IPS DF 6.9 (cell line): ENCODE measurements around the gene CKAP2.

Experiments used
- DNase-seq: peaks from one replicate; pipeline ENCODE4 v3.0.0-alpha.2; 2013; ENCODE audit warnings: low read depth, low spot score
- H3K27ac ChIP-seq: one replicate; pipeline ENCODE4 v1.5.1; 2013; ENCODE audit warnings: low read length, control low read depth
- H3K27me3 ChIP-seq: 2 replicates; pipeline ENCODE4 v1.6.1; 2013; ENCODE audit warnings: mild to moderate bottlenecking, low read length; ENCODE audit not compliant: control insufficient read depth, insufficient read depth
- H3K36me3 ChIP-seq: 2 replicates; pipeline ENCODE4 v1.6.1; 2013; ENCODE audit warnings: low read length; ENCODE audit not compliant: control insufficient read depth, insufficient read depth
- H3K4me1 ChIP-seq: 2 replicates; pipeline ENCODE4 v1.6.1; 2013; ENCODE audit warnings: low read length; ENCODE audit not compliant: control insufficient read depth, insufficient read depth
- H3K4me3 ChIP-seq: 2 replicates; pipeline ENCODE4 v1.5.1; 2013; ENCODE audit warnings: mild to moderate bottlenecking, low read length
- H3K9me3 ChIP-seq: 2 replicates; pipeline ENCODE4 v1.6.1; 2013; ENCODE audit warnings: low read length, inconsistent platforms; ENCODE audit not compliant: control insufficient read depth, insufficient read depth
- WGBS: extraction: QIAGEN DNeasy Blood & Tissue Kit; methylation state at CpG from one replicate; pipeline ENCODE4 v1.1.7; 2013; ENCODE audit warnings: mixed read lengths, missing lambda C conversion rate; ENCODE audit not compliant: insufficient read length, insufficient coverage; 5-methylcytosine and 5-hydroxymethylcytosine counted together

CKAP2 gene

DNA sequence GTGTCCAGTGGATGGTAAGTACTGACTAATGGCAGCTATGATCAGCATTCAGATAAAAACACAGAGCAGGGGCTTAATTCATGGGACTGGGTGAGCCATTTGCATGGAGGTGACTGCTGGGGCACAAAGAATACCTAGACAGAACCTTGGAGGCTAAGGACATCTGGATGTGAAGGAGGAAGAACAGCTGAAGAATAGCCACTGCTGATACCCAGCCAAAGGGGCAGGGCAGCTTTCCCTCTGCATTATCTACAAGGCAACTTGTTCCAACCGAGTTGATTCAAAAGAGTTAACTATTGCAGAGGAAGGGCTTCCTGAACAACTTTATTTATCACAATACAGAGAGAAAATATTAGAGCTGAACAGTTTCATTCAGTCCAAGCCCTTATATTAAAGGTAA is 36.2 kb upstream of the CKAP2 start:
- H3K36me3 ChIP-seq, result no peaks in the 10 kb centered on the region; the same call in 1 of the 2 replicates
- H3K4me1 ChIP-seq, result no peaks in the 10 kb centered on the region
- H3K27ac ChIP-seq, result no peak overlapping the region
- no CpG with 5 or more reads among the region's 1 CpG for WGBS
- no peaks in the 10 kb centered on the region for H3K27me3 ChIP-seq
- no peak for DNase-seq
- no peaks in the 10 kb centered on the region for H3K9me3 ChIP-seq
- no peak overlapping the region for H3K4me3 ChIP-seq

DNA sequence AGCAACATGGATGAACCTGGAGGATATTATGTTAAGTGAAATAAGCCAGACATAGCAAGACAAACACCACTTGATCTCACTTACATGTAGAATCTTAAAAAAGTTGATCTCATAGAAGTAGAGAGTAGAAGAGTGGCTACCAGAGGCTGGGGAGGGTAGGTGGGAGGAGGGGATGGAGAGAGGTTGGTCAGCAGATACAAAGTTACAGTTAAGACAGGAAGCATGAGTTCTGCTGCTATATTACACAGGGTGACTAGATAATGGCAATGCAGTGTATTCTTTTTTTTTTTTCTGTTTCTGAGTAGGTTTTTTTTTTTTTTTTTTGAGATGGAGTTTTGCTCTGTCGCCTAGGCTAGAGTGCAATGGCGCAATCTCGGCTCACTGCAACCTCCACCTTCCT is 34.1 kb upstream of the CKAP2 start:
- Histone ChIP-seq H3K4me1 (no peaks in the 10 kb centered on the region), H3K27me3 (no peaks in the 10 kb centered on the region), H3K9me3 (no peaks in the 10 kb centered on the region), H3K36me3 (no peaks in the 10 kb centered on the region; the same call in 1 of the 2 replicates), H3K4me3 (no peak overlapping the region), H3K27ac (no peak overlapping the region)
- no peak for DNase-seq
- WGBS, result no CpG with 5 or more reads among the region's 3 CpGs

DNA sequence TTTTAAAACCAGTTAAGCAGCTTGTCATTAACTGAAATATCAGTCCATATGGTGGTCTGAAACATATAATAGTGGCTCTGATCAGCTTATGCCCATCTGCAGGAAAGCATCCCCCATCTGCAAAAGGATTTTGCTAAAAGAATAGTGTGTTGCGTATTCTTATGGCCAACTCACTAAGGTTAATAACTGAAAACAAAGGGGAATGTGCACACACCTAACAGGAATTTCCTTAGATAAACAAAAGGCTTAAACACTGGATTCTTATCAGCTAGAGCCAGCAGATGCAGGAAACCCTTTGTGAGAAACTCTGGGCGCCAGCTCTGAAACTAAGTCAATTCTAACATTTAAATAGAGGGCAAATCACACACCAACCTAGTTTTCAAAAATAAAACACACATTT is 27.0 kb upstream of the CKAP2 start:
- Histone ChIP-seq H3K36me3 (0 out of 2 replicates have a peak, but pooled peaks cover 5% of the 10 kb centered on the region), H3K9me3 (no peaks in the 10 kb centered on the region), H3K4me1 (no peaks in the 10 kb centered on the region), H3K27me3 (no peaks in the 10 kb centered on the region), H3K27ac (no peak overlapping the region), H3K4me3 (no peak overlapping the region)
- no peak for DNase-seq
- no CpG with 5 or more reads among the region's 2 CpGs for WGBS

DNA sequence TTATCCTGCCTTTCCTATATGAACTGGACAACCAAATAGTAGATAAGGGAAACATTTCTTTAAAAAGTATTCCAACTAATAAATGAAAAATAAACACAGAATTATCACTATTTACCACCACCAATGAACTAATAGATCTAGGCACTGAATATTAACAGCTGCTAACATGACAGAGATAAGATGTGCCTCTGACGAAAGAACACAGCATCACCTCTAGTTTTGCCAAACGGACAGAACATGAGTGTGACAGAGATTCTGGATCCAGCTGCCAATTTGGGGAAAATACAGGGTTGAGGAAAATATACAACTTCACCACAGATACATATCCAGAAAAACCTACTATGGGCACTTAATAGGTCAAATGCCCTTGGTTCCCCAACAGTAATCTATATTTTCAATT is 22.8 kb upstream of the CKAP2 start:
- WGBS, result no CpG with 5 or more reads among the region's 2 CpGs
- H3K27me3 ChIP-seq, result no peaks in the 10 kb centered on the region
- H3K36me3 ChIP-seq, result peaks cover 8% of the 10 kb centered on the region; the same call in 1 of the 2 replicates
- no peak overlapping the region for H3K27ac ChIP-seq
- H3K4me3 ChIP-seq, result no peak overlapping the region
- DNase-seq, result no peak
- no peaks in the 10 kb centered on the region for H3K9me3 ChIP-seq
- H3K4me1 ChIP-seq, result no peaks in the 10 kb centered on the region

DNA sequence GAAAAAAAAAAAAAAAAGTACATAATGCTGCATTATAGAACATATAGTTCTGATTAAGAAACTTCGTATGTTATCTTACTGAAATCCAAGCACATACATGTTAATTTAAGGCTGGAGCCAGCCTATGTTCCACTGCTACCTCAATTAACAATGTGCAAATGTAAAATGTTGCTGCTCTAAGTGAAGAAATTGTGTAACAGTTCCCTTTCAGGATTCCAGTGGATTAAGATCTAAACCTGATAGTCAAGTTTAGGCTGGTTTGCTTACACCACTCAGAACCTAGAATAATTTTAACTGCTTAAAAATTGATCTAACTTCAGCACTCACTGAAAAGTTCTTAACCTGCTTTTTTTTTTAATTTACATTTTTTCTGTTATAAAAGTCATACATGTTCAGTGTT is 9.0 kb upstream of the CKAP2 start:
- WGBS, result no CpG with 5 or more reads among the region's 1 CpG
- no peak overlapping the region for H3K4me3 ChIP-seq
- DNase-seq, result no peak

DNA sequence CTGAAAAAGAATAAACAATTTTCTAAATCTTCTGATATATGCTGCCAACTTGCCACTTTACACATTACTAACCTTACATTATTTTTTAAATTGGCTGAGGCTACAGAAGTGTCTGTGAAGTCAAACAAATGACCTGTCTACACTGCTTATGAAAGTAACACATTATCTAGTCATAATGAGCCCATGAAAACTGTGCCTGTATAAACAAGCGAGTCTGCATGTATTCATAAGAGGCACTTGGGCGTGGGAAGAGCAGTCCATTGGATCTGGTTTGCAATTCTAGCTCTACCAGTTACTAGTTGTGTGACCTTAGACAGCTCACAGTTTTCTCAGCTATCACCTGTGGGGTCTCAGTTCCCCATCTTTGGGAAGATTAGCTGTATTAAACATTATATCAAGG is 7.9 kb upstream of the CKAP2 start:
- Histone ChIP-seq H3K4me3 (no peak overlapping the region), H3K27ac (no peak overlapping the region), H3K4me1 (no peaks in the 10 kb centered on the region), H3K27me3 (no peaks in the 10 kb centered on the region), H3K9me3 (no peaks in the 10 kb centered on the region), H3K36me3 (no peaks in the 10 kb centered on the region)
- no peak for DNase-seq
- WGBS, result no CpG with 5 or more reads among the region's 2 CpGs

More for the DNA sequence above, 9.0 kb upstream of the CKAP2 start:
- no peaks in the 10 kb centered on the region for H3K36me3 ChIP-seq
- no peaks in the 10 kb centered on the region for H3K9me3 ChIP-seq
- no peak overlapping the region for H3K27ac ChIP-seq
- no peaks in the 10 kb centered on the region for H3K4me1 ChIP-seq
- no peaks in the 10 kb centered on the region for H3K27me3 ChIP-seq

DNA sequence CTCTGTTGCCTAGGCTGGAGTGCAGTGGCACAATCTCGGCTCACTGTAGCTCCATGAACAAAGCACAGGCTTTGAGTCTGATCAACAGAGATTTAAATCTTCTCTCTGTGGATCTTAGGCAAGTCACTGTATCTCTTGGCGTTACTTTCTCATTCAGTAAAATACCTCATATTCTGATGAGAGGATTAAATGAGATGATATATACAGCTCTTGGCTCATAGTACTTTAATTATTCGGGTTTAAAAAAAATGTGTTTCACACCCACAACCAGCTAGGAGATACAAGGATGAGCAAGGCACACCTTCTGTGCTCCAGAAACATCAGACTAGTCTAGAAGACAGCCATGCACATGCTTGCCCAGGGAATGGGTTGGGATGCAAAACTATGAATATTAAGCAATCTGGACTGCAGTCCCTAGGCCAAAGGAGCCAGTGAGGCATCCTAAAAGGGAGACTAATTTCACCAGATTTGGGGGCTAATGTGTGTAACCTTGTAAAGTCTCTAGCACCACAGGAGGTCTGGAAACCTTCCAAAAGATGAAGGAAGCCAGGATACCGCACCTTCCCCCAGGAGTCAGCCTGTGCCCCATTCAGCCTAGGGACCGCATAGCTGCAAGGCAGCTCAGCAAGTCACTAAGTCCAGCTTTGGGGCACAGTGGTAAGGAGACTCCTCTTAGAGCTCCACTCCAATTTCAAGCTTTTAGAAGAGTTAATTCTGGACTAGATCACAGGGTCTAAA is 7.3 kb upstream of the CKAP2 start:
- DNase-seq, result no peak
- Histone ChIP-seq H3K27ac (no peak overlapping the region), H3K27me3 (no peaks in the 10 kb centered on the region), H3K4me3 (no peak overlapping the region), H3K36me3 (no peaks in the 10 kb centered on the region), H3K9me3 (no peaks in the 10 kb centered on the region), H3K4me1 (no peaks in the 10 kb centered on the region)
- WGBS, result no CpG with 5 or more reads among the region's 5 CpGs

DNA sequence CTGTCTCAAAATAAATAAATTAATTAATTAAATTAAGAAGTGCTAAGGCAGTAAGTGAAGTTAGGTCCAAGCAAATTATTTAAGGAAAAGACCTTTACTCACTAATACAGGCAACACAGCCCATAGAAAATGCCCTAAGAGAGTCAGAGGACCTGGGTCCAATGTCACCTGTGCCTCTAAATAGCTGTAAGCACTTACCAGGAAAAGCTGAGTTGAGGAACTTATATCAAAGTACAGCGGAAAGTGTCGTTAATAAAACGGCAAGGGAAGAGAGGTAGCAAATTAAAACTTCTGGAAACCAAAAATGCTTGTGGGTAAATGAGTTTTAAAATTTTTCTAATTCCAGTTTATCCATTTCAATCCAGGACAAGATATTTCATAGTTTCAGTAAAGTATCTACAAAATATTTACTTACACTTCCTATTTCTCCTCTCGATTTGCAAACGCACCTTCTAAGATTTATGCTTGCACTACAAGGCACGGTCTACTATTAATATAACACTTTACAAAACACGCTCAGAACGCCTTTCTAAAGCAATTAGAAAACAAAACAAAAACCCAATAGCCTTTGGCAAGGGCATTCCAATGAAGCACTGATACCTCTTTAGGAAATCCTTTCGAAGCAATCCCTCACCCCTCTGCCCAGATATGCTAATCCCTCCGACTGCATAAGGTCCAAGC is 5.8 kb upstream of the CKAP2 start:
- Histone ChIP-seq H3K9me3 (no peaks in the 10 kb centered on the region), H3K27ac (no peak overlapping the region), H3K27me3 (no peaks in the 10 kb centered on the region), H3K4me3 (peak overlapping the region; percentile 63; the same call in 1 of the 2 replicates), H3K36me3 (no peaks in the 10 kb centered on the region), H3K4me1 (no peaks in the 10 kb centered on the region)
- WGBS, result no CpG with 5 or more reads among the region's 10 CpGs
- DNase-seq, result no peak

DNA sequence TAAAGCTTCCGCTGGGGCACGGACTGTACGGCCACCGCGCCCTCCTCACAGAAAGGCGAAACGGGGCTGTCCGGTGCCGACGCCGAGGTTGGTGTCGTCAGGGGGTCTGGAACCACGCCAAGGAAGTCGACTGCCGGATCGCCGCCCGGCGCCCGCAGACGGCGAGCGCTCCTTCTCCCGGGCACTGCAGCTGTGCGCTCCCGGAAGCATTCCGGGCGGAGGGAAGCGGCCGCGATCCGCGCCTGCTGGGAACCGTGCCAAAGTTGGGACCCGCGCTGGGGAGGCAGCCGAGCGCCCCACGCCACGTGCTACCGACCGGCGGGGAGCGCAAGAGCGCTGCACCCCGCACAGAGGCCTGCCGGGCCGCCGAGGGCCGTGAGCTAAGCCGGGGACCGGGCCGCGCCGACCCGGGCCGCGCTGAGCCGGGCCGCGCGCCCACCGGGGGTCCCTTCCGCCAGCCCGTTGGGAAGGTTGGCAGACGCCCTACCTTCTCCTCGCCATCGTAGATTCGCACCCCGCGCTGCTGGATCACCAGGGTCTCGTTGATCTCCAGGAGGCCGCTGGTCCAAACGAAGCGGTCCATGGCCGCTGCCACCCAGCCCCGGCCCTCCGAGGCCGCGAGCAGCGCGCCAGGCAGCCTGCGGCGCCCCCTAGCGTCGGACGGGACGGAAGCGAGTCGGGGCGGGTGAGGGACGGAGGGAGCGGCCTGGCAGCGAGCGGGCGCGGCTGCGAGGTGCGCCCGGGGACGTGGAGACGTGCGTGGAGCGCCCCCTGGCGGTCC is 5.1 kb upstream of the CKAP2 start, which contains the start of gene VPS36:
VPS36 (minus strand) TSS at position 623 of the 781 bp plus-strand sequence; CDS start at position 583, 40 bp downstream.
- WGBS, result no CpG with 5 or more reads among the region's 105 CpGs
- Histone ChIP-seq H3K4me1 (no peaks in the 10 kb centered on the region), H3K27ac (no peak within 1 kb of the TSS), H3K4me3 (peak within 1 kb of the TSS; percentile 63), H3K36me3 (no peaks in the 10 kb centered on the region), H3K9me3 (no peaks in the 10 kb centered on the region), H3K27me3 (no peaks in the 10 kb centered on the region)
- DNase-seq, result peak; percentile 92

DNA sequence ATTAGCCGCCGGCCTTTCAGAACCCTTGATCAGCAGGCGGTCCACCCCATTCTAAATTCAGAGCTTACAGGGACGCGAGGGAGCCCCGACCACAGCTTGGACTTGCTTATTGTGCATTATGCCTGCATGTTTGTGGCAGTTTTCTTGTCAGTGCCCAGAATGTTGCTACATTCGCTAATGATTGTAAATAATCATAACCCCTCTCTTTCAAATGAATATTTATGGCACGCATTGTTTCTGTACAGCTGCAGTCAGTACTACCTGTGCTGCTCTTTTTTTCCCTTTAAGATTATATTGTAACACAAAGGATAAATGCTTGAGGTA is 4.5 kb upstream of the CKAP2 start:
- Histone ChIP-seq H3K36me3 (no peaks in the 10 kb centered on the region), H3K9me3 (no peaks in the 10 kb centered on the region), H3K4me1 (no peaks in the 10 kb centered on the region), H3K27me3 (no peaks in the 10 kb centered on the region), H3K27ac (no peak overlapping the region), H3K4me3 (no peak overlapping the region)
- WGBS, result no CpG with 5 or more reads among the region's 8 CpGs
- DNase-seq, result no peak
